Retinal pigment epithelial cell (primary cell): ENCODE data around the gene SMPD4.
"Not testable (repeated sequence)": the region's sequence is repeated elsewhere in the genome, so short reads cannot be mapped to it uniquely, and the experiment has no call there.

Source experiments
- DNase-seq: peaks from one replicate; pipeline ENCODE4 v3.0.0-alpha.2; 2010; ENCODE audit warnings: low read depth
- H3K4me3 ChIP-seq: 2 replicates; pipeline ENCODE4 v1.5.1; 2011; ENCODE audit warnings: mild to moderate bottlenecking, low read length, control low read depth, moderate library complexity
- CTCF ChIP-seq: conservative IDR thresholded peaks from 2 replicates; pipeline ENCODE4 v1.5.1; 2011; ENCODE audit warnings: low read depth, low read length, control low read depth, inconsistent platforms

Gene SMPD4

GRCh38 chr2:130141645-130142370 is 39.6 kb downstream of the SMPD4 start:
- DNase-seq, H3K4me3 ChIP-seq: not testable (repeated sequence)

- not testable (repeated sequence) for DNase-seq
These were observed 40.4 kb downstream of the SMPD4 start for GRCh38 chr2:130141002-130141401.

GRCh38 chr2:130140516-130140915 is 40.9 kb downstream of the SMPD4 start:
- not testable (repeated sequence) for H3K4me3 ChIP-seq

More at GRCh38 chr2:130141002-130141401, 40.4 kb downstream of the SMPD4 start:
- not testable (repeated sequence) for H3K4me3 ChIP-seq

GRCh38 chr2:130139331-130140280 is 41.8 kb downstream of the SMPD4 start:
- DNase-seq, H3K4me3 ChIP-seq: not testable (repeated sequence)

More at GRCh38 chr2:130140516-130140915, 40.9 kb downstream of the SMPD4 start:
- not testable (repeated sequence) for DNase-seq

- not testable (repeated sequence) for H3K4me3 ChIP-seq, DNase-seq
These were observed 42.6 kb downstream of the SMPD4 start for GRCh38 chr2:130138841-130139251.

DNA sequence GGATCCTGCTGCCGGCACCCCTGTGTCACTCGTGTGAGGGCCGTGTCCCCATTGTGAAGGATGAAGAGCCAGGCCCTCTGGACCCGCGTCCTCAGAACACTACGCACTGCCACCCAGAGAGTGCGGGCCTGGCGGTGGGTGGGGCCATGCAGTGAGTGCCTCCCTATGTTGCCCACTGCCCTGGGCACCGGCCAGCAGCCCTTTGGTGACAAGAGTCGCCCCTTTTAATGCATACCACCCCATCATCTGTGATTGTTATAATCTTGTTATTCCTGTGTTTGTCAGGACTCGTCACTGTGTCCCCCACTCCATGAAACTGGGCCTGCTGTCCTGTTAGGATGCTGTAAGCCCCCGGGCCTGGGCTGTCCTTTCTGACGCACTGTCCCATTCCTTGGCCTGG is 43.1 kb downstream of the SMPD4 start:
- not testable (repeated sequence) for DNase-seq, H3K4me3 ChIP-seq

GRCh38 chr2:130137118-130137517 is 44.3 kb downstream of the SMPD4 start:
- not testable (repeated sequence) for H3K4me3 ChIP-seq, DNase-seq

DNA sequence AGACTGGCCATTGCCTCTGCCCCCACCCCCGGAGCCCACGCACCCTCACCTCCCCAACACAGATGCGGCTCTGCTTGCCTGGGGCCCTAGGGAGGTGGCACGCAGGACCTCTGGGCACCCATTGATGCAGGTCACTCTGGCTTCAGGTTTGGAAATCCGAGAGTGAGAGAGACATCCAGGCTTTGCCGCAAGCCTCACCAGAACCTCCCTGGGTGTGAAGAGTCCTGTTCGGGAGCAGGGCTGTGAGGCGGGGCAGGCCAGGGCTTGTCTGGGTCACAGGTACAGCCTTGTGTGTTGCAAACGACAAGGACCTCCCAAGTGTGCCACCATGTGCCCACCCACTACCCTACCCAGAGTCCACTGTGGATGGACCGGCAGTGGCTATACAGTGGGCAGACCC is 44.9 kb downstream of the SMPD4 start:
- not testable (repeated sequence) for H3K4me3 ChIP-seq, DNase-seq

DNA sequence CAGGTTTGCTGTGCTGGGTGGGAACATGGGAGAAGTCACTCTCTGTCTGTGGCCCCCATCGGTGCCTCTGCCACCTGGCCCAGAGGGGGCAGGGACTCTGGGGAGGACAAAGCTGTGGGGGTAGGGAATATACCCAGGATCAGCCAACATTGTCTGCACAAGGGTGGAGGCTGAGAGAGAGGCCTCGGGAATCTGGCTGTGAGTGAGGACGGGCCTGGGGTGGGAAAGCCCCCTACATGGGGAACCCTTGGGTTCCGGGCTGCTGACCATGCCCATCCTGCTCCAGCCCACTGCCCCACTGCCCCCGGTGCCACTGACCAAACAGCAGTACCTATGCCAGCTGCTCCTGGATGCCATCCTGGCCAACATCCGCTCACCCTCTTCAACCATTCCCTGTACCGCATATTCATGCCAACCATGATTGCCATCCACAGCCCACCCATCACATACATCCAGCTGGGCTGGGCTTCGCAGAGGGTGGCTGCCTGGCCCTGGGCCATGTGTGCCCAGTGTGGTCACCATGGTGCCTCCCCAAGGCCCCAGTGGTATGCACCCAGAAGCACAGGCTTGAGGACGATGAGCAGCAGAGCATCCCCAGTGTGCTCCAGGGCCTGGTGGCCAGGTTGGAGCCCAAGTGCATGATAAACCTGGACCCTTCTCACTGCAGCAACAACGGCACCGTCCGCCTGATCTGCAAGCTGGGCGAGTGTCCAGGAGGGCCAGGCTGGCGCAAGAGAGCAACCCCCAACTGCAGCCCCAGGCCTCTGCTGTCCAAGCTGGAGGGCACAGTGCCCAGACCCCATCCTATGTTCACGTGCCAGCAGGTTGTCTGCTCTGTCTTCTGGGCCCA is 45.5 kb downstream of the SMPD4 start:
- DNase-seq: no peak
- no peak for TF ChIP-seq CTCF
- H3K4me3 ChIP-seq: no peak overlapping the region

DNA sequence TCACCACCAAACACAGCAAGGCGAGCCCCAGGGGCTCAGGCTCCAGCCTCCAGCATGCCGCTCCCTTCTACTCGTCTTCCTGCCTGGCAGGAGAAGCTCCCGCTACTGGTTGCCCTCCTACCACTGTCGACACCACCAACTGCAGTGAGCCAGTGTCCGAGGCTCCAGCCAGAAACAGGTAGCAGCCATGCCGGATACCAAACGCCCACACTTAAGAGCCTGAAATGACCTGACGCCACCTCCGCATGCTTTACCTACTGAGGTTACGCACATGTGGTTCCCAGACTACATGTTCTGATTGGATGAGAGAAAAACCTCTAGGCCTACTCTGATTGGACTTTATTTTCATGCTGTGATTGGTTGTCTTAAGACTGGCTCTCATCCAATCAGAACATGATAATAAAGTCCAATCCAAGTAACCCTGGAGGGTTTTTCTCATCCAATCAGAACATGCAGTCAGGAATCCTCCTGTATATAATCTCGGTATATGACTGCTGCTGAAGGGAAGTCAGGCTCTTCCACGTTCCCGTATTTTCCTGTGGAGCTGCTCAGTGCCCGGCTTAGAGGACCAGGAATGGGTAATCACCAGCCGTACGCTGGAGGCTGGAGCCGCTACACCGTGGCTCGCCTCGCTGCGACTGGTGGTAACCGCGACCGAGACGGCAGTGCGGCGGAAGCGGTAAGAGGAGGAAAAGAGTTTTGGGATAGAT is 52.1 kb downstream of the SMPD4 start, which contains the start of gene POTEF:
TSS of gene POTEF (minus strand) at position 103 of the 710 bp plus-strand sequence. CDS start 8,707 bp downstream, outside the sequence.
- DNase-seq, H3K4me3 ChIP-seq: not testable (repeated sequence)

GRCh38 chr2:130128464-130128863 is 52.9 kb downstream of the SMPD4 start:
- DNase-seq: not testable (repeated sequence)

GRCh38 chr2:130127726-130128125 is 53.7 kb downstream of the SMPD4 start:
- DNase-seq, H3K4me3 ChIP-seq: not testable (repeated sequence)

More at GRCh38 chr2:130128464-130128863, 52.9 kb downstream of the SMPD4 start:
- not testable (repeated sequence) for H3K4me3 ChIP-seq

DNA sequence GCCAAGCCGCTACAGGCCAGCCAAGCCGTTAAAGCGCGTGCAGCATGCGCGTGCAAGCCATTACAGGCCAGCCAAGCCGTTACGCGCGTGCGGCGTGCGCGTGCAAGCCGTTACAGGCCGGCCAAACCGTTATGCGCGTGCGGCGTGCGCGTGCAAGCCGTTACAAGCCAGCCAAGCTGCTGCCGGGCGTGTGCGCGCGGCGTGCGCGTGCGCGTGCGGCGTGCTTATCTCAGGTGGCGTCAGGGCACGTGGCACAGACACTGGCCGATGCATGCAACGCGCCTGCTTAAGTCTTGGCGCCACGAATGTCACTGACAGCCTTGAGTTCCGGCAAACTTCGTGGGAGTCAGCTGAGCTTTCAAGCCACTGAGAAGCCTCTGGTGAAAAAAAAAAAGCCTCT is 60.5 kb downstream of the SMPD4 start:
- not testable (repeated sequence) for H3K4me3 ChIP-seq, DNase-seq

GRCh38 chr2:130102597-130103363 is 78.6 kb downstream of the SMPD4 start:
- DNase-seq, H3K4me3 ChIP-seq: not testable (repeated sequence)
